Breast epithelium (tissue), 4 donors: ENCODE measurements around the gene MCRIP2. TPM values are rescaled to one million over a fixed set of nuclear protein-coding genes. Genes with fewer than 3 reads are reported as not detected.

Experiments
- DNase-seq, 2 donors: peaks; one replicate each; pipeline ENCODE4 v3.0.0-alpha.2; 2019; ENCODE audit warnings: low spot score in 2 of 2
- H3K27ac ChIP-seq, 2 donors: fragments of 200-600 bp; sonication (generic) in 1 of 2; one replicate each; pipeline ENCODE4 v1.5.1; 2016 to 2019; ENCODE audit warnings: mild to moderate bottlenecking in 1 of 2
- H3K27me3 ChIP-seq, 2 donors: fragments of 200-600 bp; sonication (generic) in 1 of 2; one replicate each; pipeline versions ENCODE4 v1.5.1 to v1.6.0; 2017 to 2019; ENCODE audit warnings: control low read depth in 1 of 2, mild to moderate bottlenecking in 1 of 2
- H3K36me3 ChIP-seq: fragments of 200-600 bp; one replicate; pipeline ENCODE4 v1.5.1; 2019
- H3K4me1 ChIP-seq, 2 donors: fragments of 200-600 bp; sonication (generic); one replicate each; pipeline ENCODE4 v1.5.1; 2016 to 2019; ENCODE audit warnings: control low read depth in 1 of 2
- H3K4me3 ChIP-seq, 3 donors: fragments of 200-600 bp; sonication (generic); 1 replicate in 2 of 3; 2 replicates in 1 of 3; pipeline ENCODE4 v1.5.1; 2016 to 2019; ENCODE audit warnings: mild to moderate bottlenecking in 3 of 3, moderate library complexity in 2 of 3
- H3K9me3 ChIP-seq, 2 donors: fragments of 200-600 bp; sonication (generic) in 1 of 2; one replicate each; pipeline ENCODE4 v1.5.1; 2016 to 2019; ENCODE audit warnings: control low read depth in 1 of 2
- CTCF ChIP-seq, 3 donors: fragments of 450-650 bp; IDR thresholded peaks; one replicate each; pipeline ENCODE4 v1.5.1; 2016 to 2017; ENCODE audit warnings: antibody characterized with exemption in 3 of 3, mild to moderate bottlenecking in 3 of 3, moderate library complexity in 3 of 3
- POLR2A ChIP-seq: fragments of 450-650 bp; IDR thresholded peaks from one replicate; pipeline ENCODE4 v1.6.1; 2016; ENCODE audit warnings: antibody characterized with exemption, mild to moderate bottlenecking, moderate library complexity
- POLR2AphosphoS5 ChIP-seq, 3 donors: sonication (generic); formaldehyde crosslinking; IDR thresholded peaks; one replicate each; pipeline ENCODE4 v1.6.1; 2017; ENCODE audit warnings: antibody characterized with exemption in 3 of 3
- intact Hi-C: fragments of 100-400 bp; cut with DNase I; formaldehyde crosslinking; loops from one replicate; pipeline ENCODE4 v1.15.1; 2023; ENCODE audit warnings: low total_unique reads
- total RNA-seq, 3 donors: library from RNA; depleted of rRNA; stranded (reverse); fragments of >200 nt; gene quantifications; one replicate each; pipeline ENCODE4 v1.1.0, GENCODE V29; 2016

MCRIP2 gene
- total RNA-seq, 3 donors from 2014 or later = 26.8 to 39.7 (median 34.9) TPM

GRCh38 chr16:643050-643368, 1.4 kb downstream of the MCRIP2 start:
- Histone ChIP-seq H3K4me1 (peaks cover 1 to 25% of the 10 kb centered on the region in 2 donors), H3K27ac (peak overlapping the region; percentile 75 to 88)

GRCh38 chr16:644556-644955, 2.9 kb downstream of the MCRIP2 start:
- no peak for DNase-seq
- TF ChIP-seq CTCF (IDR thresholded peaks at IDR 0.05) (no peak), POLR2AphosphoS5 (IDR thresholded peaks at IDR 0.05) (no peak), POLR2A (no peak)
- Histone ChIP-seq H3K36me3 (no peaks in the 10 kb centered on the region), H3K4me3 (no peak overlapping the region), H3K9me3 (no peaks in the 10 kb centered on the region), H3K27me3 (no peaks in the 10 kb centered on the region), H3K4me1 (peaks cover 4 to 30% of the 10 kb centered on the region in 2 donors), H3K27ac (no peak overlapping the region)
- intact Hi-C loops = no loop called here

More at GRCh38 chr16:643050-643368, 1.4 kb downstream of the MCRIP2 start:
- Histone ChIP-seq H3K36me3 (no peaks in the 10 kb centered on the region), H3K27me3 (no peaks in the 10 kb centered on the region), H3K4me3 (peak overlapping the region in 2 of 3 donors; percentile 79 to 94), H3K9me3 (no peaks in the 10 kb centered on the region)
- TF ChIP-seq POLR2AphosphoS5 (IDR thresholded peaks at IDR 0.05) = no peak
- no peak for TF ChIP-seq POLR2A
- no peak for TF ChIP-seq CTCF (IDR thresholded peaks at IDR 0.05)
- no peak for DNase-seq
- intact Hi-C loops = no loop called here

GRCh38 chr16:645852-646678, 4.4 kb downstream of the MCRIP2 start:
- H3K36me3 ChIP-seq = no peaks in the 10 kb centered on the region
- H3K27ac ChIP-seq = peak overlapping the region; percentile 21 to 94
- H3K4me3 ChIP-seq = no peak overlapping the region
- TF ChIP-seq CTCF (IDR thresholded peaks at IDR 0.05) (no peak), POLR2AphosphoS5 (IDR thresholded peaks at IDR 0.05) (no peak), POLR2A (no peak)
- peaks cover 12 to 39% of the 10 kb centered on the region in 2 donors for H3K4me1 ChIP-seq
- intact Hi-C loops = no loop called here
- no peak for DNase-seq
- H3K27me3 ChIP-seq = no peaks in the 10 kb centered on the region
- H3K9me3 ChIP-seq = no peaks in the 10 kb centered on the region

GRCh38 chr16:646679-647172, 5.1 kb downstream of the MCRIP2 start:
- intact Hi-C loops = no loop called here
- peaks cover 12 to 39% of the 10 kb centered on the region in 2 donors for H3K4me1 ChIP-seq
- no peaks in the 10 kb centered on the region for H3K27me3 ChIP-seq
- H3K4me3 ChIP-seq = no peak overlapping the region
- no peak for TF ChIP-seq POLR2AphosphoS5 (IDR thresholded peaks at IDR 0.05)
- TF ChIP-seq POLR2A = no peak
- no peak for TF ChIP-seq CTCF (IDR thresholded peaks at IDR 0.05)
- H3K27ac ChIP-seq = peak overlapping the region; percentile 33 to 94
- no peaks in the 10 kb centered on the region for H3K9me3 ChIP-seq
- DNase-seq = no peak
- H3K36me3 ChIP-seq = no peaks in the 10 kb centered on the region

GRCh38 chr16:647173-647902, 5.7 kb downstream of the MCRIP2 start:
- intact Hi-C loops = no loop called here
- H3K27me3 ChIP-seq = no peaks in the 10 kb centered on the region
- no peak for TF ChIP-seq CTCF (IDR thresholded peaks at IDR 0.05)
- no peak for TF ChIP-seq POLR2AphosphoS5 (IDR thresholded peaks at IDR 0.05)
- no peak for TF ChIP-seq POLR2A
- no peaks in the 10 kb centered on the region for H3K9me3 ChIP-seq
- no peaks in the 10 kb centered on the region for H3K36me3 ChIP-seq
- peak overlapping the region; percentile 89 to 94 for H3K27ac ChIP-seq
- peak overlapping the region in 1 of 3 donors; percentile 80 for H3K4me3 ChIP-seq
- peaks cover 12 to 39% of the 10 kb centered on the region in 2 donors for H3K4me1 ChIP-seq
- no peak for DNase-seq
